ENCODE results near the gene RIN3.
A peak's percentile ranks its signal among the peaks of the same experiment; 100 is the strongest.

The RIN3 gene

DNA sequence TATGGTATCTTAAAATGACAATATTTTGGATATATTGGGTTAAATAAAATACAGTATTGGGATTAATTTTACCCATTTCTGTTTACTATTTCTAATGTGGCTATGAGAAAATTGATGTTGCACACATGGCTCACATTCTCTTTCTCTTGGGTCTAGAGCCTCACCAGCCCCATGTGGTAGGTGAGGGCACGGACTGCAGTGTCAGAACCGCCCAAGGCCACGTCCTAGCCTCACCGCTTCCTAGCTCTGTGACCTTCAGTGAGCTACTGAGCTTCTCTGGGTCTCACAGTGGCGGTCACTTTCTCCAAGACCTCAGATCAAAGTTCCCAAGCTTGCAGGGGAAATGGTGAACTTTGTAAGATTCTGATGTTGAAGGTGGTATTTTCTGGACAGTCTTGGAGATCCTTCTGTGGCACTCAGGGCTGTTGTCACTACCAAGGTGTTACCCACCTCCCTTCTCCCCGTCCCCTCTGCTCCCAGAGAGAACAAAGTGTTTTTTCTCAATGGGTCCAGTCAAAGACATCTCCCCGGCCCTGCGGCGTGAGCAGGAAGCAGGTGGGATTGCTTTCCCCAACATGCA is 87.6 kb downstream of the RIN3 start:
- DNase-seq: no peak

DNA sequence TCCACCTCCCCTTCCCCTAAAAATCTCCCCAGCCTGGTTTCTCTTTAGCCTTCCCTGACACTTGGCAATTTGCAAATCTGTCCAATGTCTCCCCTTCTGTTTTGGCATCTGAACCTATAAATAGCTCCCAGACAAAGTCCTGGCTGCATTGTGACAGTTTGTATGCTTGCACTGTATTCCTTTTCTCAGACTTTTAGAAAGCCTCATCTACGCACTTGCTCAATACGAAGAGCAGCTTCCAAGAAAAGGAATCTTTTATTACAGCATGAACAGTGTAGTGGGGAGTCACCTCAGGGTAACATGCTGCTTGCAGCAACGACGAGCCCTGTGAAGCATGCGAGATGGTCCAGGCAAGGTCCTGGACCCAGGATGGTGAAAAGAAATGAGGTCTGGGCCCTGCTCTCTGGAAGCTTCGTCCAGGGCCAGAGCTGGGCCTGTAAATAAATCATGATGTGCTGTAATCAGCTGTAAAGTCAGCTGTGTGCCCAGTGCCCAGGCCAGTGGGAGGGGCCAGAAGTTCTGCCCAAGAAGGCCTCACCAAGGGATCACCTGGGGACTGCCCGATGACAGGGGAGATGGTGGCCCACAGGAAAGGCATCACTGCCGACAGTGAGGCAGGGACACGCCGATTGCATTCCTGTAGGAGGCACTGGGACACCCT is 88.3 kb downstream of the RIN3 start:
- no peak for DNase-seq

GRCh38 chr14:92603309-92604242 is 90.0 kb downstream of the RIN3 start:
- DNase-seq: peak; percentile 81

- no peak for DNase-seq
These were observed 91.8 kb downstream of the RIN3 start for GRCh38 chr14:92605274-92605940.

GRCh38 chr14:92607251-92607650 is 93.7 kb downstream of the RIN3 start:
- no peak for DNase-seq

- no peak for DNase-seq
These were observed 94.3 kb downstream of the RIN3 start for GRCh38 chr14:92607702-92608429.

GRCh38 chr14:92609955-92610354 is 96.4 kb downstream of the RIN3 start:
- DNase-seq: no peak

GRCh38 chr14:92610849-92611271 is 97.3 kb downstream of the RIN3 start:
- DNase-seq: no peak

GRCh38 chr14:92613008-92613658 is 99.6 kb downstream of the RIN3 start:
- DNase-seq: no peak

GRCh38 chr14:92613681-92614260 is 100.2 kb downstream of the RIN3 start:
- DNase-seq: no peak

GRCh38 chr14:92615451-92615850 is 101.9 kb downstream of the RIN3 start:
- no peak for DNase-seq

- DNase-seq: no peak
These were observed 102.6 kb downstream of the RIN3 start for GRCh38 chr14:92616178-92616577.

- DNase-seq: no peak
These were observed 104.0 kb downstream of the RIN3 start for GRCh38 chr14:92617581-92617980.

DNA sequence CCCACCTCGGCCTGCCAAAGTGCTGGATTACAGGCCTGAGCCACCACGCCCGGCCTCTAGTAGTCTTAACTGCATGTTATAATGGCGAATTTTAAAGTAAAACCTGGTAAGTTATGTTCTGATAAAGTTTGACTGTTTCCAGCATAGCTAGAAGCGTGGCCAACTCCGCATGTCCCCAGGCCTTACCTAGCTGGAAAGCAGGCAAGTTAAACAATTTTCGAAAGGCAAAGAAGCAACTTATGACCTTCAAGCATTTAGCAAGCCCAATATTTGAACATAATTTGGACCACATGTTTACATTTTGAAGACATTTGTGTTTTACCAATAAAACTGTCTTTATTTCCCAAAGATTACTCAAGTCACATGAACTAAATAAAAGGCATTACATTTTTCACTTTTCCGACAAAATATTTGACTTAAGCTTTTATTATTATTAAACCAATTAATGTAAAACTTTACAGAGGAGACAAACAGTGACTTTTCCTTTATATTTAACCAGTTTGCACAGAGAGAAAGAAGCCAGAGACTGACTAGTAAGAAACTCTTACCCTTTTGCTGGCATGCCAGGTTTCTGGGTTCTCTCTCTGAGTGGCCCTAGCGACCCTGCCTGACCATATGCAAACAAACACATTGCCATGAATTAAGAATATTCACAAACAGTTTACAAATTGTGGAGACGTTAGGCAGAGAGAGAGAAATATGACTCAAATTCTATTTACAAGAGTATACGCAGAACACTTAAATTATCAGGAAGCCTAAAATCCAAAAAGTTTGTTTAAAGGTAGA is 106.3 kb downstream of the RIN3 start:
- no peak for DNase-seq

- DNase-seq: no peak
These were observed 108.7 kb downstream of the RIN3 start for GRCh38 chr14:92622311-92622710.

GRCh38 chr14:92624764-92625163 is 111.2 kb downstream of the RIN3 start:
- no peak for DNase-seq

DNA sequence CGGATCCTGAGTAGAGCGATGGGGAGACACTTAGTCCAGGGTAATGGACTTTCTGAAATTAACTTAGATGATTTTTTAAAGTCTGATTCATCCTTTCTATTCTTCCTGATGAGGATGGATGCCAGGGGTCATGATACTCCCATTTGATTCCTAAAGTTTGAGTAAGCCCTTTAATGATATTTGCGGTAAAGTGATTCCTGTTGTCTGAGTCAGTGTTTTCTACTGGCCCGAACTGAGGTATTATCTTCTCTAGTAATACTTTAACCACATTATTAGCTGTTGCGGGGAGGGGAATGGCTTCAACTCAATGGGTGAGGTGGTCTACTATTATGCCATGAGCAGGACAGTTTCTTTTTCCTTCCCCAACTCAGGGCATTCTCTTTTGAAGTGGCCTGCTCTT is 111.6 kb downstream of the RIN3 start:
- no peak for DNase-seq

GRCh38 chr14:92626041-92626440 is 112.5 kb downstream of the RIN3 start:
- DNase-seq: no peak

- DNase-seq: no peak
These were observed 114.2 kb downstream of the RIN3 start for GRCh38 chr14:92627707-92628215.

GRCh38 chr14:92628636-92629035 is 115.1 kb downstream of the RIN3 start:
- no peak for DNase-seq

DNA sequence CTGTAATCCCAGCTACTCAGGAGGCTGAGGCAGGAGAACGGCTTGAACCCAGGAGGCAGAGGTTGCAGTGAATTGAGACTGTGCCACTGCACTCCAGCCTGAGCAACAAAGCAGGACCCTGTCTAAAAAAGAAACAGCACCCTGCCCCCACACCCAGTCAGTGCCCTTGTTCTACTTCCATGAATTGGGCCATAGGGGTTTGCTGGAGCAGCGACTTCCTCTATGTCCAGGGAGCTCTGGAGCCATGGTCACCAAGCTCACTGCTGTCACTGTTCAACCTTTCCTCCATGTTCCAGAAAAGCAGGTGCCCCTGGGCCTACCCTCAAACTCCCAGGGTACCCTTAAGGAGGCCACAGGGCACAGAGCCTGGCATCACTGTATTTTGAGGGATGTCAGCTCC is 116.8 kb downstream of the RIN3 start:
- no peak for DNase-seq
